HG02623 (cell line): ENCODE data around the gene ANKRD44.

Experiments
- ATAC-seq: cut with Tn5 transposase; IDR thresholded peaks from one replicate; pipeline ENCODE4 v1.9.1; 2021; ENCODE audit warnings: moderate library complexity; ENCODE audit not compliant: unreplicated experiment

The ANKRD44 gene

DNA sequence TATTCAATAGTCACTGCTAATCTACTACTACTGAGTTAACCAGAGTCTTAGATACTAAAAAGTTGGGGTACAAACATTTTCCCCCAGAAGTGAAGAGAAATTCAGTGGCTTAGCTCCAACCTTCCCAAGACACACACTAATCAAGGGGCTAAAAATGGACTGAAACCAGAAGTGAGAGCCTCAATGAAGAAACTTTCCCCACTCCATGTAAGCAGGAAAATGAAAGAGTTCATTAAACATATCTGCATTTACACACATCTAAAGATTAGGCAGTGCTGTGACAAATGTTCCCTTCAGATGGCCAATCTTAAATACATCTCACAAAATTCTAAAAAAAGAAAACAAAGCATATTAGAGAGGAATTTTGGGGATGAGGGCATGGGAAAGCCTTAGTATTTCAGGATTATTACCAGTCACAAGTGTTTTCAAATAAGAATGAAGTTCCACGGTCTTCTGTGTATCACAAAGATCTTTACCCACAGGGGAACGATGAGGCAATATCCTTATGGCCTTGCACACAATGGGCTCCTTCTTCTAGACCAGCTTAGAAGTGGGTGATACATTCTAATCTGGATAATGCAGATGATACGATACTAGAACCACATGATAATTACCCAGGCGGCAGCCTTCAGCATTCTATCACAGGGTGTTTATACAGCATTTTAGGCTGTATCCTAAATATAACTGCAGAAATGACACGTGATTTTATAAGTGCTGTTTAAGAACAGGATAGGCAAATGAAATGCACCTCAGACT lies 17.1 kb downstream of the ANKRD44 start:
- no peak for ATAC-seq

DNA sequence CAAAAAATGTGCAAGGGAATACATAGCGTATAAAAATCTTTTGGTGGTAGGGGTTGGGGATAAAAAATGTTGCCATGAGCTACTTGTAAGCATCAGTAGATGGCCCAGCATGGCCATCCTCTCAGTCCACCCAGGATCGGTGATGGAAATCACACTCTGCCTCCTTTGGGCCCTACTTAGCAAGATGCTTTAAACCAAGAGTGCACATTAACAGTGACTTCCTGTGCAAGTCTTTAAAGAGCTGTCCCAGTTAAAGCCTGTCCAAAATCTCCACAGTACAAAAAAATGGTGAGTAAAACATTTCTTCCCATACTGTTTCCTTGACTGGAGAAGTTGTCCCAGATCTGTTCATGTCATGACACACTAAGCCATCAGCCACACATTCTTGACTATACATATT lies 18.0 kb downstream of the ANKRD44 start:
- ATAC-seq, result peak; percentile 34

DNA sequence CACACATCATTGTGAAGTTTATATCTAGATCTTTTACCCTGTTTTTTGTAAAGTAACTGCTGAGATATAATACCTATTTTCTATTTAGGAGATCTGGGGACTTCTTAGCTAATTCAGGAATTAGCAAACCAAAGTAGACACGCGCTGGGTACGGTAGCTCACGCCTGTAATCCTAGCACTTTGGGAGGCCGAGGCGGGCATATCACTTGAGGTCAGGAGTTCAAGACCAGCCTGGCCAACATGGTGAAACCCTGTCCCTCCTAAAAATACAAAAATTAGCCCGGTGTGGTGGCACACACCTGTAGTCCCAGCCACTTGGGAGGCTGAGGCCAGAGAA lies 23.0 kb downstream of the ANKRD44 start:
- ATAC-seq, result peak; percentile 9

DNA sequence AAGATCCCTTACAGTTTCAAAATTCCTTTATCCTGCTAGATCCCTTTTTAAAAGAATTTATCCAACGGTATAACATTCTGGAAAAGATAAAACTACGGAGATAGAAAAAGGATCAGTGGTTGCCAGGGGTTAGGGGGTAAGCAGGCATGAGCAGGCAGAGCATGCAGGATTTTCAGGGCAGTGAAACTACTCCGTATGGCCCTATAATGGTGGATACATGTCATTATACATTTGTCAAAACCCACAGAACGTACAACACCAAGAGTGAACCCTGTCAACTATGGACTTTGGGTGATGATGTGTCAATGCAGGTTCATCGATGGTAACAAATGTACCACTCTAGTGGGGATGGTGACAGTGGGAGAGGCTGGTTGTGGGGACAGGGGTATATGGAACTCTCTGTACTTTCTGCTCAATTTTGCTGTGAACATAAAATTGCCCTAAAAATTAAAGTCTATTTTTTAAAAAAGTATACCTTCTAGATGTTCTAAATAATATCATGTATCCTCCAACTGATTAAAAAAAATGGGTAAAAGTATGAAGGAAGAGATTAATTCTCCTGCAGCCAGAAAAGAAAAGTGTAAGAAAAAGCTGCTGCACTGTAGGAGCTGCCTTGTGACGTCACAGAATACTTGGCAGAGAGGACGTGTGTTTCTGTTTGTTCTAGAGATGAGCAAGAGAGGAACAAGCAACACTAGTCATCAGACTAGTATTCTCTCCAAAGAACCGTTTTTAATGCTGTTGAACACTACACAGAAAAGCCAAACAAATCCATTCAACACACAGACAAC lies 23.6 kb downstream of the ANKRD44 start:
- ATAC-seq, result peak; percentile 94

GRCh38 chr2:197285361-197285760 lies 25.2 kb downstream of the ANKRD44 start:
- ATAC-seq, result no peak

DNA sequence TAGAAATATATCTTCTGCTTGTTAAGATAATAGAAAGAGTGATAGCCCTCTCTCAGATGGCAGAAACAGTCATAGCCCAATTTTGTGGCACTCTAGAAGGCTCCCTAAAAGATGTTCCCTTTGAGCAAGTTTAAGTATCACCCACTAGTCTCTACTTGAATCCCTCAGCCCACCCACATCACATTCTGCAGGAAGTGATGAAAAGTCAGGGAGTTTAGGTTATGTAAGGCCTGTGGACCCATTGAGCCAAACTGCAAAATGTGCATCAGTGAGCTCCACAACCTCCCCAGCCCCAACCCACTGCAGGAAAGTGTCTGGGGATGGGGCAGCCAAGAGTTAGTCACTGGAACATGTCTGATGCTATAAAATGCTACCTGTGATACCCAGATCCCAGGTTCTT lies 25.6 kb downstream of the ANKRD44 start:
- no peak for ATAC-seq

GRCh38 chr2:197281421-197281820 lies 29.2 kb downstream of the ANKRD44 start:
- ATAC-seq, result no peak

- no peak for ATAC-seq
These were observed 30.4 kb downstream of the ANKRD44 start for GRCh38 chr2:197280015-197280702.

- ATAC-seq, result no peak
These were observed 31.5 kb downstream of the ANKRD44 start for GRCh38 chr2:197278799-197279763.

DNA sequence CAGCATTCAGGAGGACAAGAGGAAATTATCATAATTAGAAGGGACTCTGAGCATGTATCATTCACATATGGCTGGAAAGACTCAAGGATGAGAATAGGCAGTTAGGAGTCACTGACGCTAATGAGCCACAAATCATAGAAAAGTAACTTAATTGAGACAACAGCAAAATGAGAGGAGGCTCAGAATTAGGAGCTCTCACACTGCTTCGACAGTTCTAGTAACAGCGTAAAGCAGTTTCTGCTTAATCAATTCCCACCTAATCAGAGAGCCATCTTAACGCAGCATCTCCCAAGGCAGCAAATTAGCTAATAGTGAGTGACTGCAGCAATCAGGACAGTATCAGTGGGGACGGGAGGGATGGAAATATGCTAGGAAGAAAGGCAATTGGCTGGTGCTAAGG lies 32.8 kb downstream of the ANKRD44 start:
- no peak for ATAC-seq

DNA sequence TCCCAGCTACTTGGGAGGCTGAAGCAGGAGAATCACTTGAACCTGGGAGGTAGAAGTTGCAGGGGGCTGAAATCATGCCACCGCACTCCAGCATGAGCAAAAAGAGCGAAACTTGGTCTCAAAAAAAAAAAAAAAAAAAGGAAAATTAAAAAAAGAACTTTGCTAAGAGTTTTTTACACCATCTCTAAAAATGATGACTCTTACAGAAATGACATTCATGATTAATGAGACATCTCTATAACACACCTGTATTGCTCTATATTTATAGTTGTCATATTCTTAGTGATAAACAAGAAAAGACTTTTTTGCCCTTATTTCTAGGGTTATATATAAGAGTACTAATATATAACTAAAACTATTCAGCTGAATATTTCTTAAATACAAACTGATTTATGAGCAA lies 34.4 kb downstream of the ANKRD44 start:
- ATAC-seq, result no peak

- no peak for ATAC-seq
These were observed 35.6 kb downstream of the ANKRD44 start for GRCh38 chr2:197274937-197275336.

DNA sequence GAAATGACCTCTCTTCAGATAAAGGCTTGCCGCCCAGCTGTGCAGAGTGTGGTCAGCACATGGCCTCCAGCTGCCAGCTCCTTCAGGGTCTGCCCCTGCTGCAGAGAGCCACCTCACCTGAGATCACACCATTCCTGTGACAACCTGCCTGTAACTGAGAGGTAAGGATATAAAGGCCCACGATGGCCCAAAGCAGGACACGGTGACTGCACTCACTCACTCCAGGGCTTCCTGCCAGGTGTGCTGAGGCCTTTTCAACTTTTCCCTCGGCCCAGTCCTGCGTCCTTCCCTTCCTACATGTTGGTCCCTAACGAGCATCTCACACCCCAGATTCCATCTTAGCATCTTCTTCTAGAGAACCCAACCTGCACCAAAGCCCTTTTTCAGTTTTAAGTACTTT lies 36.2 kb downstream of the ANKRD44 start:
- no peak for ATAC-seq

DNA sequence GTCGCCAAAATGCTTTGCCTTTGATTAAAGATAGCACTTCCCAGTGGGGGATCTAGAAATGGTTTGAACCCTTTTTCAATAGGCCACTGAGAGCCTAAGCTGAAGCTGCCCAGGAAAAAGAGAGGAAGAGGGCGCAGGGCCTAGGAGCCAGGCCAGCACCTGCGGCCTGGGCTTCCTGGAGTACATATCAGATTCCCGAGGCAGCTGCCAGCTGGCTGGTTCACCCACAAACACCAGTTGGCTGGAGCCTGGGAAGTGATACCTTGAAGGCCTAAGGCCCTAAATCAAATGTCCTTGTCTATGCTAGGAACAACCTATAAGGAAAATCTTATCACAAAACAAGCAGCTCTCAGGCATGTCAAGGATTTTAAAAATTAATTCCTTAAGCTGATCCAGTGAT lies 37.1 kb downstream of the ANKRD44 start:
- ATAC-seq, result no peak

DNA sequence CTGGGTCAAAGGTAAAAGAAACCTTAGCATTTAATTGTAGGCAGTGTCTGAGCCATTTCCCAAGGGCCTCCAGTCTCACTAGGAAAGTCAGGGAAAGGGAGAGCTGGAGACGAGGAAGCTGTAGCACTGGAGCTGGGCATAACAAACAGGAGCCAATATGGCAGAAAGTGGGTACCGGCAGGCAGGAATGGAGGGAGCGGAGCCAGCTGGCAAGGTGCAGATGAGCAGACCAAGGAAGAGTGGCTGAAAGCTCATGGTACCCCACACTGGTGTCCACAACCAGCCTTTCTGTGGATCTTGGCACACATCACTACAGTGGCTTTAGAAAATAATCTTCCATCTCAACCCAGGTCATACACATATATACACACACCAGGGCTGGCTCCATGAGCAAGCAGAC lies 40.0 kb downstream of the ANKRD44 start:
- no peak for ATAC-seq

DNA sequence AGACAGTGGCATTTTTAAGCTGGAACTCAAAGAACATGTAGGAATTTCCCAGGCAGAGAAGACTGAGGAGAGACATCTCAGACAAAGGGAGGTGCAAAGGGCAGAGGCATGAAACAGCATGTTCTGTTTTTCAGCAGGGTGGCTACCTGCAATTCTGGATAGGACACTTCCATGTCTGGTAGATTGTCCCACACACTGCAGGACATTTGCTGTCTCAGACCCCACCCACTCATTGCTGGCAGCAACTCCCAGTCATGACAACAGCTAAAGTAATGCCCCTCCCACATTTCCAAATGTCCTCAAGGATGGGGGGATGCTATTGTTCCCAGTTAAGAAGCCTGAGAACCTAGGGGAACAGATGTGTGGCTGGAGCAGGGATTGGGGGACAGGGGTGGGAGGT lies 40.8 kb downstream of the ANKRD44 start:
- no peak for ATAC-seq

DNA sequence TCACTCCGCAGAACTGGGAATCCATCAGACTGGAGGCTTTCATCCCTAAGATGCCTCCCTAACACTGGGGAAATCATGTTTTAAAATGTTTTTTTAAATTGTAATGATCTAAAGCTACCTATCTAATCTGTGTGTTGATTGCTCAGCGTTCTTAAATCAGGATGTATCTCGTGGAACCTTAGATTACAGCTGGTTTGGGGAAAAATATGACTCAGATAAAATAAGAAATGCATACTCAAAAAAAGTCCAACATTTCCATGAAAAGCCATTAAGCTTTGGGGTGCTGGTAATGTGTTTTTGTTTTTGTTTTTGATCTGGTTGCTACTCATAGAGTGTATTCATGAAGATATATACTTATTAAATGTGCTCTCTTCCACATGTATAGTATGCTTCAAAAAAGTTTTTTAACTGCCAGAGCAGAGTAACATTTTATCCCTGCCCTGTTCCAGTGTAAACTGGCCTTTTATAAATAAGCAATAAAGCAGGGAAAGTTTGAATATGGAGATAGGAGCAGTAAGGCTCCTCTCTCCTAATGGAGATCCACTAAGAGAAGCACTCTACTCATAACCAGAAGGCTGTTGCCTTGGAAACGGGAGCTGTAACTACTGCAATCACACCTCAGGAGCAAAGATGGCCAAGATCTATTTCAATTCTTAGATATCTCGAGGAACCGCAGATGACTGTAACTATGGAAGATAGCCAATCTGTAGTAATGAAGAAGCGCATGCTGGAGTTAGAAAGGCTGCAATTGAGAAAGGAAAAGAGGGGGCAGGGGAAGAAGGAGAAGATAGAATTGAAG lies 41.6 kb downstream of the ANKRD44 start:
- no peak for ATAC-seq

DNA sequence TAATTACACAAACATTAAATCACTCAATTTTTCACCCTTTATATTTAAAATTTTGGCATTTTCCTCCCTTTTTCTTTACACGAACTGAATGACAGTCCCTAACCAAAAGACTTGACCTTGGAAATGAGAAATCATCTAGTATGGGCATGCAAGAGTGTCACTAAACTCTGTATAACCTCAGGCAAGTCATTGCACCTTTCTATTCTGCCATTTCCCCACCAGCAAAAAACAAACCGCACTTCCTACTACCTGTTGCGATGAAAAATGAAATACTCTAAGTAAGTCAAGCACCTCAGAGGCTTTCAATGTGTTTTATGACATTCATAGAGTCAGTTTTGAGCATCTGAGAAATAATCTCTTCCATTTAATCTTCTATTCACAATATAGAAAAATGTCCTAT lies 44.1 kb downstream of the ANKRD44 start:
- no peak for ATAC-seq

DNA sequence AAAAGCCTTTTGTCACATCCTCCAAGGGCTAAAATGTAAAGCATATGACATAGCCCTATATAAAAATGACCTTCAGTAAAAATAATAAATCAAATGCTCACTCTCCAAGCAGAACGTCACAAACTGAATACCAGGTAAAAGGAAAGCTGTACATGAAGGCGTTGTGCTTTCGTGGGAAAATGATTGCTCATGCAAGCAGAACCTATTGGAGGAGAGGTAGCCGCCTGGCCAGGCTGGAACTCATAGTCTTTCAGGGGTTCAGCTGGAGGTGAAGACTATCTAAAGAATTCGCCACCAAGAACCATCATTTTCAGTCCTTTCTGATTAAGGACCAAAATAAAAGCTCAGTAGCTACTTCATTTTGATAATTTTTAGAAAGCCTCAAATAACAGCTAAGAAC lies 44.7 kb downstream of the ANKRD44 start:
- ATAC-seq, result no peak

- no peak for ATAC-seq
These were observed 45.5 kb downstream of the ANKRD44 start for GRCh38 chr2:197265036-197265435.
